Calu3 (cell line): ENCODE results near the gene DPF3. TPM values are rescaled to one million over a fixed set of nuclear protein-coding genes. Genes with fewer than 3 reads are reported as not detected.

Experiments used
- BruUV-seq: library from RNA; stranded (reverse); fragments of 400-500 nt; replicated peaks from 2 replicates; lab custom pipeline; 2021; lab: Mats Ljungman, UMichigan
- CTCF ChIA-PET: fragments of 300-600 bp; sonication (Branson Sonifier 250); formaldehyde crosslinking; loops from one replicate; lab custom pipeline; 2022; ENCODE audit warnings: antibody characterized with exemption; lab: Charles Lee
- DNase-seq: peaks from one replicate; pipeline ENCODE4 v3.0.0; 2022
- H3K27ac Mint-ChIP-seq: one replicate; pipeline ENCODE4 v1.8.0; 2022; ENCODE audit warnings: mixed read lengths; ENCODE audit not compliant: unreplicated experiment
- H3K27me3 Mint-ChIP-seq: one replicate; pipeline ENCODE4 v1.8.0; 2022; ENCODE audit warnings: mixed read lengths; ENCODE audit not compliant: unreplicated experiment
- H3K36me3 Mint-ChIP-seq: one replicate; pipeline ENCODE4 v1.8.0; 2022; ENCODE audit warnings: mild to moderate bottlenecking, moderate library complexity, mixed read lengths; ENCODE audit not compliant: insufficient read depth, unreplicated experiment
- H3K4me1 Mint-ChIP-seq: one replicate; pipeline ENCODE4 v1.8.0; 2022; ENCODE audit warnings: mild to moderate bottlenecking, low read depth, mixed read lengths; ENCODE audit not compliant: unreplicated experiment
- H3K4me3 Mint-ChIP-seq: one replicate; pipeline ENCODE4 v1.8.0; 2022; ENCODE audit warnings: mild to moderate bottlenecking, low read depth, moderate library complexity, mixed read lengths; ENCODE audit not compliant: unreplicated experiment
- H3K9me3 Mint-ChIP-seq: one replicate; pipeline ENCODE4 v1.8.0; 2022; ENCODE audit warnings: low read depth, mixed read lengths; ENCODE audit not compliant: unreplicated experiment
- CTCF ChIP-seq: fragments of 200-600 bp; IDR thresholded peaks from one replicate; pipeline ENCODE4 v1.8.0; 2022; ENCODE audit warnings: antibody characterized with exemption; ENCODE audit not compliant: unreplicated experiment
- intact Hi-C: fragments of 100-400 bp; cut with micrococcal nuclease; formaldehyde crosslinking; loops from one replicate; pipeline ENCODE4 v1.10.0; 2022; ENCODE audit not compliant: unreplicated experiment
- total RNA-seq: library from RNA; stranded (reverse); gene quantifications from 2 replicates; pipeline ENCODE4 v1.2.3, GENCODE V29; 2022

The DPF3 gene
- total RNA-seq, 1 experiment from 2014 or later = 9.6 TPM

GRCh38 chr14:72708222-72708621 is 185.7 kb downstream of the DPF3 start:
- H3K9me3 Mint-ChIP-seq = no peaks in the 10 kb centered on the region
- no peak for TF ChIP-seq CTCF
- CTCF ChIA-PET = interaction anchor here (0.7 to 0.9 kb wide), 2 partner anchors 171 to 192 kb away, joined by 3 to 4 read pairs; no protein-coding TSS in a partner anchor
- intact Hi-C loops = no loop called here
- H3K36me3 Mint-ChIP-seq = no peaks in the 10 kb centered on the region
- peaks cover 15% of the 10 kb centered on the region for H3K4me1 Mint-ChIP-seq
- no peak for DNase-seq
- no peaks in the 10 kb centered on the region for H3K27me3 Mint-ChIP-seq
- no peak overlapping the region for H3K27ac Mint-ChIP-seq
- H3K4me3 Mint-ChIP-seq = no peak overlapping the region
- no TSS peak for BruUV-seq

- H3K36me3 Mint-ChIP-seq = no peaks in the 10 kb centered on the region
- H3K27me3 Mint-ChIP-seq = no peaks in the 10 kb centered on the region
- H3K27ac Mint-ChIP-seq = no peak overlapping the region
- BruUV-seq = no TSS peak
- no peak for TF ChIP-seq CTCF
- H3K4me3 Mint-ChIP-seq = no peak overlapping the region
- CTCF ChIA-PET = no interaction called here
- no peaks in the 10 kb centered on the region for H3K9me3 Mint-ChIP-seq
- no peak for DNase-seq
- intact Hi-C loops = no loop called here
- H3K4me1 Mint-ChIP-seq = peaks cover 15% of the 10 kb centered on the region
Observed at GRCh38 chr14:72706485-72706884, 187.4 kb downstream of the DPF3 start.

- no peaks in the 10 kb centered on the region for H3K27me3 Mint-ChIP-seq
- no peaks in the 10 kb centered on the region for H3K9me3 Mint-ChIP-seq
- H3K27ac Mint-ChIP-seq = no peak overlapping the region
- TF ChIP-seq CTCF = no peak
- CTCF ChIA-PET = no interaction called here
- intact Hi-C loops = no loop called here
- no peak overlapping the region for H3K4me3 Mint-ChIP-seq
- H3K4me1 Mint-ChIP-seq = peaks cover 13% of the 10 kb centered on the region
- no peaks in the 10 kb centered on the region for H3K36me3 Mint-ChIP-seq
- BruUV-seq = no TSS peak
- DNase-seq = no peak
Observed at GRCh38 chr14:72704502-72704901, 189.4 kb downstream of the DPF3 start.

- Mint-ChIP-seq H3K36me3 (no peaks in the 10 kb centered on the region), H3K4me3 (no peak overlapping the region)
Observed at GRCh38 chr14:72701605-72702004, 192.3 kb downstream of the DPF3 start.

More at GRCh38 chr14:72701605-72702004, 192.3 kb downstream of the DPF3 start:
- no TSS peak for BruUV-seq
- DNase-seq = no peak
- CTCF ChIA-PET = no interaction called here
- Mint-ChIP-seq H3K27me3 (no peaks in the 10 kb centered on the region), H3K27ac (no peak overlapping the region), H3K4me1 (no peaks in the 10 kb centered on the region), H3K9me3 (no peaks in the 10 kb centered on the region)
- no peak for TF ChIP-seq CTCF
- intact Hi-C loops = no loop called here
